ENCODE results near the gene AGPAT2.

Gene AGPAT2

DNA sequence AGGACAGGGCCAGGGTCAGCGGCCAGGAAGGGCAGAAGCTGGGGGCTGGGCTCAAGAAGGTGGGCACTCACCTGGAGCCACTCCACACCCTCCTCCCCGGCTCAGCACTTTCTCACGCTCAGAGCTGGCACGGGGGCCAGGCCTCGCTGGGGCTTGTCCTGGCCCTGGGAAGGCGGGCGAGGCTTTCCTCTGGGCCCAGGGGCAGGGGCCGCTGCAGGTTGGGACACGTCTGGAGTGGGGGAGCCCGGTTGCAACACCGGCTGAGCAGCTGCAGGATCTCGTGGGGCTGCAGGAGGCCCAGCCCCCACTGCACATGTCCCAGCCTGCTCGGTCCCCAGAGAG is 63.4 kb downstream of the AGPAT2 start:
- Histone ChIP-seq H3K9me3 (ENCODE audit: control insufficient read depth, insufficient read depth, low read depth, low read length) (no peaks in the 10 kb centered on the region), H3K4me3 (ENCODE audit: low read depth, low read length) (no peak overlapping the region), H3K4me1 (ENCODE audit: control insufficient read depth, insufficient read depth, low read length) (no peaks in the 10 kb centered on the region), H3K36me3 (ENCODE audit: control insufficient read depth in 2 of 2, insufficient read depth in 1 of 2, low read length in 2 of 2) (no peaks in the 10 kb centered on the region), H3K27ac (ENCODE audit: extremely low read depth, low read depth, low read length) (no peak overlapping the region)
- peak; percentile 38; the same call in 1 of the 2 replicates for TF ChIP-seq GLIS2 (tag by site-specific recombination; IDR thresholded peaks at IDR 0.05)
- peak; percentile 11; the same call in 1 of the 2 replicates for TF ChIP-seq SP2 (tag by site-specific recombination; IDR thresholded peaks at IDR 0.05)
- TF ChIP-seq, protein P1, sequence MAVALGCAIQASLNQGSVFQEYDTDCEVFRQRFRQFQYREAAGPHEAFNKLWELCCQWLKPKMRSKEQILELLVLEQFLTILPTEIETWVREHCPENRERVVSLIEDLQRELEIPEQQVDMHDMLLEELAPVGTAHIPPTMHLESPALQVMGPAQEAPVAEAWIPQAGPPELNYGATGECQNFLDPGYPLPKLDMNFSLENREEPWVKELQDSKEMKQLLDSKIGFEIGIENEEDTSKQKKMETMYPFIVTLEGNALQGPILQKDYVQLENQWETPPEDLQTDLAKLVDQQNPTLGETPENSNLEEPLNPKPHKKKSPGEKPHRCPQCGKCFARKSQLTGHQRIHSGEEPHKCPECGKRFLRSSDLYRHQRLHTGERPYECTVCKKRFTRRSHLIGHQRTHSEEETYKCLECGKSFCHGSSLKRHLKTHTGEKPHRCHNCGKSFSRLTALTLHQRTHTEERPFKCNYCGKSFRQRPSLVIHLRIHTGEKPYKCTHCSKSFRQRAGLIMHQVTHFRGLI (tag by site-specific recombination; IDR thresholded peaks at IDR 0.05): no peak
- TF ChIP-seq PATZ1 (tag by site-specific recombination; IDR thresholded peaks at IDR 0.05): peak; percentile 40
- peak; percentile 78 for TF ChIP-seq ZBTB48 (tag by site-specific recombination; IDR thresholded peaks at IDR 0.05)
- TF ChIP-seq ZBTB8A (tag by site-specific recombination; IDR thresholded peaks at IDR 0.05): peak; percentile 40; the same call in 1 of the 2 replicates
- no peak for TF ChIP-seq ZSCAN5A (tag by site-specific recombination; IDR thresholded peaks at IDR 0.05)
- TF ChIP-seq KLF1 (tag by site-specific recombination; IDR thresholded peaks at IDR 0.05): peak; percentile 35; the same call in 1 of the 2 replicates
- peak; percentile 14; the same call in 1 of the 2 replicates for TF ChIP-seq GLIS1 (tag by site-specific recombination; IDR thresholded peaks at IDR 0.05)
- TF ChIP-seq, protein P2, sequence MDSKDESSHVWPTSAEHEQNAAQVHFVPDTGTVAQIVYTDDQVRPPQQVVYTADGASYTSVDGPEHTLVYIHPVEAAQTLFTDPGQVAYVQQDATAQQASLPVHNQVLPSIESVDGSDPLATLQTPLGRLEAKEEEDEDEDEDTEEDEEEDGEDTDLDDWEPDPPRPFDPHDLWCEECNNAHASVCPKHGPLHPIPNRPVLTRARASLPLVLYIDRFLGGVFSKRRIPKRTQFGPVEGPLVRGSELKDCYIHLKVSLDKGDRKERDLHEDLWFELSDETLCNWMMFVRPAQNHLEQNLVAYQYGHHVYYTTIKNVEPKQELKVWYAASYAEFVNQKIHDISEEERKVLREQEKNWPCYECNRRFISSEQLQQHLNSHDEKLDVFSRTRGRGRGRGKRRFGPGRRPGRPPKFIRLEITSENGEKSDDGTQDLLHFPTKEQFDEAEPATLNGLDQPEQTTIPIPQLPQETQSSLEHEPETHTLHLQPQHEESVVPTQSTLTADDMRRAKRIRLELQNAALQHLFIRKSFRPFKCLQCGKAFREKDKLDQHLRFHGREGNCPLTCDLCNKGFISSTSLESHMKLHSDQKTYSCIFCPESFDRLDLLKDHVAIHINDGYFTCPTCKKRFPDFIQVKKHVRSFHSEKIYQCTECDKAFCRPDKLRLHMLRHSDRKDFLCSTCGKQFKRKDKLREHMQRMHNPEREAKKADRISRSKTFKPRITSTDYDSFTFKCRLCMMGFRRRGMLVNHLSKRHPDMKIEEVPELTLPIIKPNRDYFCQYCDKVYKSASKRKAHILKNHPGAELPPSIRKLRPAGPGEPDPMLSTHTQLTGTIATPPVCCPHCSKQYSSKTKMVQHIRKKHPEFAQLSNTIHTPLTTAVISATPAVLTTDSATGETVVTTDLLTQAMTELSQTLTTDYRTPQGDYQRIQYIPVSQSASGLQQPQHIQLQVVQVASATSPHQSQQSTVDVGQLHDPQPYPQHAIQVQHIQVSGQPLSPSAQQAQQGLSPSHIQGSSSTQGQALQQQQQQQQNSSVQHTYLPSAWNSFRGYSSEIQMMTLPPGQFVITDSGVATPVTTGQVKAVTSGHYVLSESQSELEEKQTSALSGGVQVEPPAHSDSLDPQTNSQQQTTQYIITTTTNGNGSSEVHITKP (tag by site-specific recombination; IDR thresholded peaks at IDR 0.05): peak; percentile 29; the same call in 1 of the 2 replicates
- TF ChIP-seq, protein P3, sequence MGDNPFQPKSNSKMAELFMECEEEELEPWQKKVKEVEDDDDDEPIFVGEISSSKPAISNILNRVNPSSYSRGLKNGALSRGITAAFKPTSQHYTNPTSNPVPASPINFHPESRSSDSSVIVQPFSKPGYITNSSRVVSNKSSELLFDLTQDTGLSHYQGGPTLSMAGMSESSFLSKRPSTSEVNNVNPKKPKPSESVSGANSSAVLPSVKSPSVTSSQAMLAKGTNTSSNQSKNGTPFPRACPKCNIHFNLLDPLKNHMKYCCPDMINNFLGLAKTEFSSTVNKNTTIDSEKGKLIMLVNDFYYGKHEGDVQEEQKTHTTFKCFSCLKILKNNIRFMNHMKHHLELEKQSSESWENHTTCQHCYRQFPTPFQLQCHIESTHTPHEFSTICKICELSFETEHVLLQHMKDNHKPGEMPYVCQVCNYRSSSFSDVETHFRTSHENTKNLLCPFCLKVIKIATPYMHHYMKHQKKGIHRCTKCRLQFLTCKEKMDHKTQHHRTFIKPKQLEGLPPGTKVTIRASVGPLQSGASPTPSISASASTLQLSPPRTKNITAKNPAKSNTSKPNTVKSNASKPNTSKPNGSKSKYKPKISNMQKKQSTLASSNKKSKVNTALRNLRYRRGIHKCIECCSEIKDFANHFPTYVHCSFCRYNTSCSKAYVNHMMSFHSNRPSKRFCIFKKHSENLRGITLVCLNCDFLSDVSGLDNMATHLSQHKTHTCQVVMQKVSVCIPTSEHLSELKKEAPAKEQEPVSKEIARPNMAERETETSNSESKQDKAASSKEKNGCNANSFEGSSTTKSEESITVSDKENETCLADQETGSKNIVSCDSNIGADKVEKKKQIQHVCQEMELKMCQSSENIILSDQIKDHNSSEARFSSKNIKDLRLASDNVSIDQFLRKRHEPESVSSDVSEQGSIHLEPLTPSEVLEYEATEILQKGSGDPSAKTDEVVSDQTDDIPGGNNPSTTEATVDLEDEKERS (tag by site-specific recombination; IDR thresholded peaks at IDR 0.05): no peak
- ChIA-PET CTCF (interaction anchor here (0.7 to 9.3 kb wide), 2 partner anchors 18 to 136 kb away, joined by 3 to 360 read pairs; no protein-coding TSS in a partner anchor), POLR2A (interaction anchor here (0.6 to 1.9 kb wide), 2 partner anchors 66 to 135 kb away, joined by 4 to 6 read pairs; no protein-coding TSS in a partner anchor)
